Measurements from ENCODE around the gene RAB15. TPM values are rescaled to one million over a fixed set of nuclear protein-coding genes. Genes with fewer than 3 reads are reported as not detected.
"Not testable (repeated sequence)": the region's sequence is repeated elsewhere in the genome, so short reads cannot be mapped to it uniquely, and the experiment has no call there.

RAB15 gene
- total RNA-seq, 1 experiment from 2014 or later: 33.2 TPM

DNA sequence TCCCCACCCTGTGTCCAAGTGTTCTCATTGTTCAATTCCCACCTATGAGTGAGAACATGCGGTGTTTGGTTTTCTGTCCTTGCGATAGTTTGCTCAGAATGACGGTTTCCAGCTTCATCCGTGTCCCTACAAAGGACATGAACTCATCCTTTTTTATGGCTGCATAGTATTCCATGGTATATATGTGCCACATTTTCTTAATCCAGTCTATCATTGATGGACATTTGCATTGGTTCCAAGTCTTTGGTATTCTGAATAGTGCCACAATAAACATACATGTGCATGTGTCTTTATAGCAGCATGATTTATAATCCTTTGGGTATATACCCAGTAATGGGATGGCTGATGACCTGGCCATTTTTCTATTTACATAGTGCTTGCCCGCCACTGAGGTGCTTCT is 58.7 kb downstream of the RAB15 start:
- DNase-seq (ENCODE audit: low spot score): not testable (repeated sequence)

DNA sequence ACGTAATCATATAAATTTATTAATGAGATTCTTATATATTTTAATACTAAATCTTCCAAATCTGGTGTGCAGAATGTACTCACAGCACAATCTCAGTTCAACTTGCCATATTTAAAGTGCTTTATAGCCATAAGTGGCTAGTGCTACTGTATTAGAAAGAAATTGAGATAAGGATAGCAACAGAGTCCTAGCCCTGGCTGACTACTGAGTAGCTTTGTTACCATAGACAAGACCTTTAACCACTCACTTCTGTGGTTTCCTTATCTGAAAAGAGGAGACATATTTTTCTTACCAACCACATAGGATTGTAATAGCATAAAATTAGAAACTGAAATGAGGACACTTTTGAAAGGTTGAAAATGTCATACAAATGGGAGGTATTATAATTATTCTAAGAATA is 59.9 kb downstream of the RAB15 start:
- DNase-seq (ENCODE audit: low spot score): no peak

DNA sequence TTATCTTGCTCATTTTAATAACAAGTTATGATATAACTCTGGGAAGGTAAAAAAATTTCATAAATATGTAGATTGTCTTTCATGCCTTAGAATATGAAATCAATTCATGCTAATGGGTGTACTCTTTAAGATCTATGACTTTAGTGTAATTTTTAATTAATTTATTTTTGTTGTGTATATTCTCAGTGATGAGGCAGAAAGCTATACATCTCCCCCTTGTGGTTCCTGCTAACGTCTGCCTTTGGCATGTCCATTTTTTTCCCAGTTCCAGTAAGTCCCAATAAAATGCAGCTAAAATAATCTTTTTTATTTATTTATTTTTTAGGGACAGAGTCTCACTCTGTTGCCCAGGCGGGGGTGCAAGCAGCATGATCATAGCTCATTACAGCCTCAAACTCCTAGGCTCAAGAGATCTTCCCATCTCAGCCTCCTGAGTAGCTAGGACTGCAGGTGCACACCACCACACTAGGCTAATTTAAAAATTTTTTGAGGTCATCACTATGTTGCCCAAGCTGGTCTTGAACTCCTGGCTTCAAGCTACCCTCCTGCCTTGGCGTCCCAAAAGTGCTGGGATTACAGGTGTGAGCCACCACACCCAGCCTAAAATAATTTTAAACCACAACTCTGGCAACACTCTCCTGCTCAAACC is 61.2 kb downstream of the RAB15 start:
- DNase-seq (ENCODE audit: low spot score): peak; percentile 37

DNA sequence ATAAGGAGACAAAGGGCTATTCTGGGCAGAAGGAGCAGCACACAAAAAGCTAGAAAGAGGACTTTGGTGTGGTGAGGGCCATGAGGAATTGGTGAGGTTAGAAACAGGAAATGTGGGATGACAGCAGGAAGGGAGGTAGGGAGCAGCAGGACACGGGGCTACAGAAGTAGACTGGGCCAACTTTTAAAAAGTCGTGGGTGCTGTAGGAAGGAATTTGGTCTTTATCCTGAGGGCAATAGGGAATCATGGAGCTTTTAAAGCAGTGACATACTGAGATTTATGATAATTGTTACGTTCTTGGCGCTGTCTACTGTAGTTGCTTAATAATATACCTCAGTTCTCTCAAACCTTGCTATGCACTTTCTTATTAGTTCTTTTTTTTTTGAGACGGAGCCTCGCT is 66.1 kb downstream of the RAB15 start:
- no peak for DNase-seq (ENCODE audit: low spot score)

DNA sequence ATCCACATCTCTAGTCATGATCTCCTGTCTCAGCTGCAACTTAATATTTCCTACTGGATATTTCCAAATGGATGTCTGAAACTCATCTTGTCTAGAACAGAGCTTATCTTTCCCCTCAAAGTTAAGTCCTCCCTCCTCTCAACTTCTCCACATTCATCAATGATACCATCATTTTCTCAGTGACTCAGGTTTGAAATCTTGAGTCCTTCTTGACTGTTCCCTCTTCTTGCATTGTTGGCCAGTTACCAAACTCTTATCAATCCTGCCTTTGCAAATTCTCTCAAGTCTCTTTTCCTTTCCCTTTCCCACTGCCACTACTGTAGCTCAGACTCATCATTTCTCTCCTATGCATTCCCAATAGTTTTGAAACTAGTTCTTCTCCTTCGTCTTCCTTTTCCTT is 72.2 kb downstream of the RAB15 start:
- DNase-seq (ENCODE audit: low spot score): no peak

Small RNA genes within 50 kb of the gene (small RNA-seq; reads per million reads assigned to genes)
- gene RPPH1-2P: not detected

Other genes with a start within 250 kb of the RAB15 start
- under 0.01 and 0.03 TPM in 2 replicates for gene SPTB, start 92.4 kb downstream of the RAB15 start, total RNA-seq (2014; rRNA removed; shearing (Covaris generic))
- gene CHURC1, start 57.9 kb downstream of the RAB15 start, total RNA-seq (2014; rRNA removed; shearing (Covaris generic)): 13.9 TPM in 2 replicates
- 1,024 and 1,115 TPM in 2 replicates for gene GPX2, start 29.6 kb downstream of the RAB15 start, total RNA-seq (2014; rRNA removed; shearing (Covaris generic))
- gene FNTB, start 14.6 kb upstream of the RAB15 start, total RNA-seq (2014; rRNA removed; shearing (Covaris generic)): 8.2 and 8.9 TPM in 2 replicates
- gene MAX, start 130.2 kb upstream of the RAB15 start, total RNA-seq (2014; rRNA removed; shearing (Covaris generic)): 31.2 and 32.7 TPM in 2 replicates

Data from HT-29 (cell line).